PC-9 (cell line): ENCODE data around the gene DHRS4. TPM values are rescaled to one million over a fixed set of nuclear protein-coding genes. Genes with fewer than 3 reads are reported as not detected.

ENCODE experiments used
- total RNA-seq: library from RNA; stranded (reverse); gene quantifications from 2 replicates; pipeline ENCODE4 v1.2.3, GENCODE V29; 2021

Gene DHRS4
- total RNA-seq, 1 experiment from 2014 or later = 17.6 TPM

Other genes starting within 250 kb of the DHRS4 start
- gene DHRS4L2, start 35.2 kb downstream of the DHRS4 start, total RNA-seq = 14.8 and 22.8 TPM in 2 replicates
- not detected in 2 replicates for gene CARMIL3, start 98.2 kb downstream of the DHRS4 start, total RNA-seq
- gene CPNE6, start 117.8 kb downstream of the DHRS4 start, total RNA-seq = not detected in 2 replicates
- 77.4 and 113 TPM in 2 replicates for gene PCK2, start 140.5 kb downstream of the DHRS4 start, total RNA-seq
- gene DCAF11, start 161.0 kb downstream of the DHRS4 start, total RNA-seq = 52.7 and 87.6 TPM in 2 replicates
- gene NRL, start 161.2 kb downstream of the DHRS4 start, total RNA-seq = 1.2 and 2.3 TPM in 2 replicates
- 0.48 and 0.72 TPM in 2 replicates for gene FITM1, start 176.9 kb downstream of the DHRS4 start, total RNA-seq
- 172 and 174 TPM in 2 replicates for gene PSME1, start 182.4 kb downstream of the DHRS4 start, total RNA-seq
- 27.4 and 37.1 TPM in 2 replicates for gene EMC9, start 187.8 kb downstream of the DHRS4 start, total RNA-seq
- 96.0 and 153 TPM in 2 replicates for gene PSME2, start 192.8 kb downstream of the DHRS4 start, total RNA-seq
- gene RNF31, start 193.7 kb downstream of the DHRS4 start, total RNA-seq = 44.6 and 60.8 TPM in 2 replicates
- gene IRF9, start 207.5 kb downstream of the DHRS4 start, total RNA-seq = 18.8 and 21.4 TPM in 2 replicates
- 6.5 and 8.3 TPM in 2 replicates for gene REC8, start 218.3 kb downstream of the DHRS4 start, total RNA-seq
- gene IPO4, start 235.0 kb downstream of the DHRS4 start, total RNA-seq = 39.0 and 44.1 TPM in 2 replicates
- gene TM9SF1, start 241.7 kb downstream of the DHRS4 start, total RNA-seq = 37.3 and 41.2 TPM in 2 replicates